GM21390 (cell line): ENCODE results near the gene FBXO39.
"Not testable (repeated sequence)": the region's sequence is repeated elsewhere in the genome, so short reads cannot be mapped to it uniquely, and the experiment has no call there.

Source experiments
- ATAC-seq: cut with Tn5 transposase; IDR thresholded peaks from one replicate; pipeline ENCODE4 v1.9.1; 2021; ENCODE audit not compliant: unreplicated experiment

The FBXO39 gene

GRCh38 chr17:6787081-6787693 is 11.2 kb downstream of the FBXO39 start:
- ATAC-seq = no peak

- no peak for ATAC-seq
These were observed 13.1 kb downstream of the FBXO39 start for GRCh38 chr17:6789146-6789545.

- ATAC-seq = no peak
These were observed 17.9 kb downstream of the FBXO39 start for GRCh38 chr17:6793748-6794493.

- ATAC-seq = no peak
These were observed 20.2 kb downstream of the FBXO39 start for GRCh38 chr17:6796017-6796886.

- no peak for ATAC-seq
These were observed 21.0 kb downstream of the FBXO39 start for GRCh38 chr17:6796887-6797490.

GRCh38 chr17:6797718-6798351 is 21.8 kb downstream of the FBXO39 start:
- ATAC-seq = no peak

- ATAC-seq = no peak
These were observed 23.7 kb downstream of the FBXO39 start for GRCh38 chr17:6799738-6800137.

GRCh38 chr17:6800422-6801027 is 24.5 kb downstream of the FBXO39 start:
- no peak for ATAC-seq

GRCh38 chr17:6811510-6811909 is 35.5 kb downstream of the FBXO39 start:
- ATAC-seq = no peak

- ATAC-seq = no peak
These were observed 36.3 kb downstream of the FBXO39 start for GRCh38 chr17:6812295-6812694.

- no peak for ATAC-seq
These were observed 39.8 kb downstream of the FBXO39 start for GRCh38 chr17:6815775-6816174.

GRCh38 chr17:6816368-6816767 is 40.4 kb downstream of the FBXO39 start:
- not testable (repeated sequence) for ATAC-seq

- ATAC-seq = no peak
These were observed 42.9 kb downstream of the FBXO39 start for GRCh38 chr17:6818938-6819337.

- no peak for ATAC-seq
These were observed 47.0 kb downstream of the FBXO39 start for GRCh38 chr17:6823011-6823442.

GRCh38 chr17:6830383-6830986 is 54.5 kb downstream of the FBXO39 start:
- ATAC-seq = no peak

GRCh38 chr17:6831661-6832263 is 55.7 kb downstream of the FBXO39 start, which contains the start of gene TEKT1:
Gene TEKT1 (minus strand): TSS chr17:6831729. CDS start chr17:6830376, 1,353 bp downstream.
- ATAC-seq = no peak
